Mammary epithelial cell (primary cell): Measurements from ENCODE around the gene FBXO28.

Experiments used
- EZH2 ChIP-seq: IDR thresholded peaks from 2 replicates; pipeline ENCODE4 v1.6.1; 2012; ENCODE audit warnings: low read length, inconsistent platforms, borderline replicate concordance
- TF ChIP-seq, protein P1 (sequence below), 2 donors: IDR thresholded peaks in 1 of 2; conservative IDR thresholded peaks in 1 of 2; 2 replicates each; pipeline ENCODE4 v1.5.1; 2011 to 2012; ENCODE audit warnings: inconsistent platforms in 2 of 2, low read length in 2 of 2, mild to moderate bottlenecking in 2 of 2, control low read depth in 1 of 2, low read depth in 1 of 2; ENCODE audit not compliant: insufficient read depth in 1 of 2; ENCODE audit errors: extremely low read depth in 1 of 2

- TF ChIP-seq, protein P1, sequence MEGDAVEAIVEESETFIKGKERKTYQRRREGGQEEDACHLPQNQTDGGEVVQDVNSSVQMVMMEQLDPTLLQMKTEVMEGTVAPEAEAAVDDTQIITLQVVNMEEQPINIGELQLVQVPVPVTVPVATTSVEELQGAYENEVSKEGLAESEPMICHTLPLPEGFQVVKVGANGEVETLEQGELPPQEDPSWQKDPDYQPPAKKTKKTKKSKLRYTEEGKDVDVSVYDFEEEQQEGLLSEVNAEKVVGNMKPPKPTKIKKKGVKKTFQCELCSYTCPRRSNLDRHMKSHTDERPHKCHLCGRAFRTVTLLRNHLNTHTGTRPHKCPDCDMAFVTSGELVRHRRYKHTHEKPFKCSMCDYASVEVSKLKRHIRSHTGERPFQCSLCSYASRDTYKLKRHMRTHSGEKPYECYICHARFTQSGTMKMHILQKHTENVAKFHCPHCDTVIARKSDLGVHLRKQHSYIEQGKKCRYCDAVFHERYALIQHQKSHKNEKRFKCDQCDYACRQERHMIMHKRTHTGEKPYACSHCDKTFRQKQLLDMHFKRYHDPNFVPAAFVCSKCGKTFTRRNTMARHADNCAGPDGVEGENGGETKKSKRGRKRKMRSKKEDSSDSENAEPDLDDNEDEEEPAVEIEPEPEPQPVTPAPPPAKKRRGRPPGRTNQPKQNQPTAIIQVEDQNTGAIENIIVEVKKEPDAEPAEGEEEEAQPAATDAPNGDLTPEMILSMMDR (conservative IDR thresholded peaks at IDR 0.05 in 1 of 2, IDR thresholded peaks at IDR 0.05 in 1 of 2; ENCODE audit: extremely low read depth in 1 of 2, insufficient read depth in 1 of 2, low read depth in 1 of 2, low read length in 2 of 2): no peak
- no peak for TF ChIP-seq EZH2
These were observed 91.5 kb downstream of the FBXO28 start for GRCh38 chr1:224205438-224205840.
